OCI-LY1 (cell line): ENCODE data around the gene ZNF474.

ENCODE experiments used
- H2AFZ ChIP-seq: fragments of 200-600 bp; sonication (generic), shearing (Covaris generic); 2 replicates; pipeline ENCODE4 v1.6.0; 2014; ENCODE audit warnings: antibody characterized with exemption, mild to moderate bottlenecking, low read length
- H3F3A ChIP-seq: fragments of 200-600 bp; sonication (generic), shearing (Covaris generic); 2 replicates; pipeline ENCODE4 v1.6.0; 2014; ENCODE audit warnings: mild to moderate bottlenecking, antibody characterized with exemption, low read length, moderate library complexity; ENCODE audit not compliant: insufficient read depth
- H3K27ac ChIP-seq: fragments of 200-600 bp; sonication (generic); 2 replicates; pipeline ENCODE4 v1.5.1; 2014; ENCODE audit warnings: low read length, mixed run types, mild to moderate bottlenecking, low read depth; ENCODE audit not compliant: poor library complexity, severe bottlenecking
- H3K27me3 ChIP-seq: fragments of 200-600 bp; sonication (generic); 2 replicates; pipeline ENCODE4 v1.6.0; 2014; ENCODE audit warnings: antibody characterized with exemption, mild to moderate bottlenecking, low read length, moderate library complexity; ENCODE audit not compliant: insufficient read depth
- H3K36me3 ChIP-seq: fragments of 200-600 bp; sonication (generic); 2 replicates; pipeline ENCODE4 v1.6.1; 2014; ENCODE audit warnings: mild to moderate bottlenecking, antibody characterized with exemption, low read length, moderate library complexity, mixed read lengths; ENCODE audit not compliant: insufficient read depth
- H3K4me1 ChIP-seq: fragments of 200-600 bp; sonication (generic); 2 replicates; pipeline ENCODE4 v1.5.1; 2014; ENCODE audit warnings: mild to moderate bottlenecking, low read length, moderate library complexity; ENCODE audit not compliant: insufficient read depth, severe bottlenecking
- H3K4me2 ChIP-seq: fragments of 200-600 bp; sonication (generic), shearing (Covaris generic); 2 replicates; pipeline ENCODE4 v1.6.1; 2014; ENCODE audit warnings: low read length
- H3K4me3 ChIP-seq: fragments of 200-600 bp; sonication (generic); 2 replicates; pipeline ENCODE4 v1.5.1; 2014; ENCODE audit warnings: low read length, low read depth, mild to moderate bottlenecking, mixed read lengths; ENCODE audit not compliant: poor library complexity, severe bottlenecking
- H3K79me2 ChIP-seq: fragments of 200-600 bp; shearing (Covaris generic); 2 replicates; pipeline ENCODE4 v1.6.1; 2016; ENCODE audit warnings: mixed run types, low read length, mixed read lengths; ENCODE audit not compliant: insufficient read depth
- H3K9ac ChIP-seq: fragments of 200-600 bp; sonication (generic), shearing (Covaris generic); 2 replicates; pipeline ENCODE4 v1.6.1; 2014; ENCODE audit warnings: mild to moderate bottlenecking, low read length, mixed read lengths
- H3K9me2 ChIP-seq: fragments of 200-600 bp; sonication (generic), shearing (Covaris generic); 2 replicates; pipeline ENCODE4 v1.6.1; 2014; ENCODE audit warnings: low read depth, mild to moderate bottlenecking, low read length, mixed read lengths
- H3K9me3 ChIP-seq: fragments of 200-600 bp; shearing (Covaris generic); 2 replicates; pipeline ENCODE4 v1.6.1; 2014; ENCODE audit warnings: low read length, mixed read lengths
- H4K20me1 ChIP-seq: fragments of 200-600 bp; sonication (generic), shearing (Covaris generic); 2 replicates; pipeline ENCODE4 v1.6.0; 2016; ENCODE audit warnings: mild to moderate bottlenecking, low read length; ENCODE audit not compliant: insufficient read depth
- EZH2 ChIP-seq: fragments of 200-600 bp; sonication (generic), shearing (Covaris generic); IDR thresholded peaks from 2 replicates; pipeline ENCODE4 v1.8.0; 2017; ENCODE audit warnings: borderline replicate concordance, mixed run types, mild to moderate bottlenecking, antibody characterized with exemption, low read length, moderate library complexity, mixed read lengths
- TF ChIP-seq, protein P1 (sequence below): fragments of 200-600 bp; sonication (generic), shearing (Covaris generic); IDR thresholded peaks from 2 replicates; pipeline ENCODE4 v1.5.1; 2017; ENCODE audit warnings: mild to moderate bottlenecking, antibody characterized with exemption, low read length, moderate library complexity, mixed read lengths

The ZNF474 gene

DNA sequence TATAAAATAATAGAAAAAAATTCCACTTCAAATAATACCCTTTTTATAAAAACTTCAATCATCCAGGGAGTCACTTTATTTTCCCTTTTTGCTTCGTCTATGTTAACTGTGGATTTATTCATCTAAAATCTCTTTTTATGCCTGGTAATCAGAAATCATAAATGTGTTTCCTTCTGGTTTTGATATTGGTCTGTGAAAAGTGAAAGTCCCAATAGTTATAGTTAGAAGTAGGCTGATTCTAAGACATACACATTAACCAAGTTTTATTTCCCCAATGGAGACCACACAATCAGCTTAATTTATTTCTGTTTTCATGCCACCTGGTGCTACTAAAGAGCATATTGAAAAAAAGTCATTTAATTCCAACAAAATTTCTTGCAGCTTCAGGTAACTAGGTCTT, 45.7 kb downstream of the ZNF474 start:
- Histone ChIP-seq H3K79me2 (no peaks in the 10 kb centered on the region), H4K20me1 (no peaks in the 10 kb centered on the region), H3K9me3 (no peaks in the 10 kb centered on the region), H3K27me3 (no peaks in the 10 kb centered on the region), H3K4me3 (no peak overlapping the region), H3K9ac (no peak overlapping the region), H3K36me3 (no peaks in the 10 kb centered on the region), H3K27ac (no peak overlapping the region), H2AFZ (no peak overlapping the region), H3K4me1 (no peaks in the 10 kb centered on the region), H3K4me2 (no peak overlapping the region), H3F3A (no peaks in the 10 kb centered on the region), H3K9me2 (no peaks in the 10 kb centered on the region)
- TF ChIP-seq, protein P1, sequence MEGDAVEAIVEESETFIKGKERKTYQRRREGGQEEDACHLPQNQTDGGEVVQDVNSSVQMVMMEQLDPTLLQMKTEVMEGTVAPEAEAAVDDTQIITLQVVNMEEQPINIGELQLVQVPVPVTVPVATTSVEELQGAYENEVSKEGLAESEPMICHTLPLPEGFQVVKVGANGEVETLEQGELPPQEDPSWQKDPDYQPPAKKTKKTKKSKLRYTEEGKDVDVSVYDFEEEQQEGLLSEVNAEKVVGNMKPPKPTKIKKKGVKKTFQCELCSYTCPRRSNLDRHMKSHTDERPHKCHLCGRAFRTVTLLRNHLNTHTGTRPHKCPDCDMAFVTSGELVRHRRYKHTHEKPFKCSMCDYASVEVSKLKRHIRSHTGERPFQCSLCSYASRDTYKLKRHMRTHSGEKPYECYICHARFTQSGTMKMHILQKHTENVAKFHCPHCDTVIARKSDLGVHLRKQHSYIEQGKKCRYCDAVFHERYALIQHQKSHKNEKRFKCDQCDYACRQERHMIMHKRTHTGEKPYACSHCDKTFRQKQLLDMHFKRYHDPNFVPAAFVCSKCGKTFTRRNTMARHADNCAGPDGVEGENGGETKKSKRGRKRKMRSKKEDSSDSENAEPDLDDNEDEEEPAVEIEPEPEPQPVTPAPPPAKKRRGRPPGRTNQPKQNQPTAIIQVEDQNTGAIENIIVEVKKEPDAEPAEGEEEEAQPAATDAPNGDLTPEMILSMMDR = no peak
- no peak for TF ChIP-seq EZH2

DNA sequence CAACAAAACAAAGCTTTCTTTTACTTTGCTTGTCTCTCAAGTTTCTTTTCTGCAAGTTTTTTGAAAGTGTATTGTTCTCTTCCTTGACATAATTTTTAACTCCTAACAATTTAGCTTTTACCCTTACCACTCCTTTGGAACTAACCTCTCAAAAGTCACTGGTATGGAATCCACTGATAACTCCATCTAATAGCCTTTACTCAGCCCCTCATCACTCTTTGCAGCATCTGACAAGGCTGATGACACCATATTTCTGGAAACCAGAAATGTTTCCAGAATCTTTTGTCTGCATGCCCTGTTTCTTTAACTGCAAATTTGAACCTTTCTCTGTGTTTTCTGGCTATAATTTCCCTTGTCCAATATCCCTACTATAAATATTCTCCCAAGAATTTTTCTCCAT, 46.5 kb downstream of the ZNF474 start:
- H3K36me3 ChIP-seq = no peaks in the 10 kb centered on the region
- H3K79me2 ChIP-seq = no peaks in the 10 kb centered on the region
- no peaks in the 10 kb centered on the region for H3K4me1 ChIP-seq
- no peaks in the 10 kb centered on the region for H4K20me1 ChIP-seq
- H3K9me2 ChIP-seq = no peaks in the 10 kb centered on the region
- no peak overlapping the region for H3K4me2 ChIP-seq
- H2AFZ ChIP-seq = no peak overlapping the region
- H3K9me3 ChIP-seq = no peaks in the 10 kb centered on the region
- TF ChIP-seq, protein P1 = no peak
- TF ChIP-seq EZH2 = no peak
- H3K27me3 ChIP-seq = no peaks in the 10 kb centered on the region
- no peak overlapping the region for H3K4me3 ChIP-seq
- no peak overlapping the region for H3K9ac ChIP-seq
- no peak overlapping the region for H3K27ac ChIP-seq
- H3F3A ChIP-seq = no peaks in the 10 kb centered on the region

DNA sequence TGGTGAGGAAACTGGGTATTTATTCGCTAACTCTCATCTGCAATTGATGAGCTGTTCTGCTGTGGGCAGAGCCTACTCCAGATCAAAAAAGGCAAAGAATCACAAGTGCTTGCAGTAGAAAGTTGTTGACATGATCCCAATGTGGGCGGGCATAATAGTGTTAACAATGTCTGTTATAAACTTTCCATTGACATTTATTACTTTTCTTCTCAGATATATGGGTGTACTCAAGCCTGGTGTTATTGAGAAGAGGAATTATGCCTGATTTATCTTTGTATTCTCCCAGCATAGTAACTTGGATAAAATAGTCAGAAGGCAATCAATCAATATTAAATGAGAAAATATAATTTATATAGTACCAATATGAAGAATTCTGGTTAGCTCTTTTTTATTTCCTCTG, 47.8 kb downstream of the ZNF474 start:
- Histone ChIP-seq H3K9me2 (no peaks in the 10 kb centered on the region), H3K4me1 (no peaks in the 10 kb centered on the region), H4K20me1 (no peaks in the 10 kb centered on the region), H3K27ac (no peak overlapping the region), H3K79me2 (no peaks in the 10 kb centered on the region), H3K9ac (no peak overlapping the region), H2AFZ (no peak overlapping the region), H3F3A (no peaks in the 10 kb centered on the region), H3K4me3 (no peak overlapping the region), H3K4me2 (no peak overlapping the region), H3K36me3 (no peaks in the 10 kb centered on the region), H3K27me3 (no peaks in the 10 kb centered on the region), H3K9me3 (no peaks in the 10 kb centered on the region)
- TF ChIP-seq EZH2 = no peak
- TF ChIP-seq, protein P1 = no peak
